Neuron (in vitro differentiated cells): ENCODE results near the gene NEU1.
"Not testable (repeated sequence)": the region's sequence is repeated elsewhere in the genome, so short reads cannot be mapped to it uniquely, and the experiment has no call there.

Experiments
- H2AFZ ChIP-seq: one replicate; pipeline ENCODE4 v1.6.1; 2013; ENCODE audit warnings: low read depth, mild to moderate bottlenecking, inconsistent platforms, low read length, moderate library complexity
- H3K27me3 ChIP-seq: one replicate; pipeline ENCODE4 v1.6.1; 2013; ENCODE audit warnings: low read length; ENCODE audit not compliant: insufficient read depth
- H3K36me3 ChIP-seq: one replicate; pipeline ENCODE4 v1.6.1; 2013; ENCODE audit warnings: low read length; ENCODE audit not compliant: insufficient read depth
- H3K4me1 ChIP-seq: one replicate; pipeline ENCODE4 v1.6.1; 2013; ENCODE audit warnings: low read length; ENCODE audit not compliant: insufficient read depth
- H3K4me3 ChIP-seq: 2 replicates; pipeline ENCODE4 v1.5.1; 2013; ENCODE audit warnings: mild to moderate bottlenecking, low read length, moderate library complexity
- H3K9me3 ChIP-seq: one replicate; pipeline ENCODE4 v1.6.1; 2013; ENCODE audit warnings: low read length

NEU1 gene

GRCh38 chr6:31875877-31876276 is 13.3 kb upstream of the NEU1 start:
- no peak overlapping the region for H3K4me3 ChIP-seq
- H2AFZ ChIP-seq: no peak overlapping the region
- H3K4me1 ChIP-seq: no peaks in the 10 kb centered on the region
- H3K36me3 ChIP-seq: peaks cover 11% of the 10 kb centered on the region
- no peaks in the 10 kb centered on the region for H3K9me3 ChIP-seq
- no peaks in the 10 kb centered on the region for H3K27me3 ChIP-seq

- Histone ChIP-seq H3K4me1 (no peaks in the 10 kb centered on the region), H3K4me3 (no peak overlapping the region), H3K27me3 (no peaks in the 10 kb centered on the region), H3K9me3 (no peaks in the 10 kb centered on the region), H2AFZ (no peak overlapping the region), H3K36me3 (peaks cover 3% of the 10 kb centered on the region)
Measured at GRCh38 chr6:31874836-31875572, 12.4 kb upstream of the NEU1 start.

- Histone ChIP-seq H3K9me3 (no peaks in the 10 kb centered on the region), H3K36me3 (no peaks in the 10 kb centered on the region), H3K4me3 (no peak overlapping the region), H3K4me1 (no peaks in the 10 kb centered on the region), H3K27me3 (no peaks in the 10 kb centered on the region), H2AFZ (no peak overlapping the region)
Measured at GRCh38 chr6:31874084-31874670, 11.6 kb upstream of the NEU1 start.

GRCh38 chr6:31871046-31871659 is 8.5 kb upstream of the NEU1 start:
- Histone ChIP-seq H3K27me3 (no peaks in the 10 kb centered on the region), H3K4me3 (no peak overlapping the region), H3K9me3 (no peaks in the 10 kb centered on the region), H2AFZ (no peak overlapping the region), H3K36me3 (no peaks in the 10 kb centered on the region), H3K4me1 (no peaks in the 10 kb centered on the region)

GRCh38 chr6:31870385-31870921 is 7.8 kb upstream of the NEU1 start:
- Histone ChIP-seq H3K9me3 (no peaks in the 10 kb centered on the region), H3K27me3 (no peaks in the 10 kb centered on the region), H3K4me1 (peaks cover 3% of the 10 kb centered on the region), H3K4me3 (no peak overlapping the region), H2AFZ (no peak overlapping the region), H3K36me3 (no peaks in the 10 kb centered on the region)

GRCh38 chr6:31869343-31869742 is 6.7 kb upstream of the NEU1 start:
- Histone ChIP-seq H3K9me3 (no peaks in the 10 kb centered on the region), H2AFZ (no peak overlapping the region), H3K4me3 (no peak overlapping the region), H3K4me1 (peaks cover 8% of the 10 kb centered on the region), H3K36me3 (no peaks in the 10 kb centered on the region), H3K27me3 (no peaks in the 10 kb centered on the region)

- not testable (repeated sequence) for H3K9me3 ChIP-seq, H3K27me3 ChIP-seq, H3K36me3 ChIP-seq, H3K4me3 ChIP-seq, H3K4me1 ChIP-seq, H2AFZ ChIP-seq
Measured at GRCh38 chr6:31868658-31868971, 6.0 kb upstream of the NEU1 start.

GRCh38 chr6:31865205-31866118 is 2.8 kb upstream of the NEU1 start:
- H3K4me3 ChIP-seq: no peak overlapping the region
- no peaks in the 10 kb centered on the region for H3K36me3 ChIP-seq
- no peaks in the 10 kb centered on the region for H3K27me3 ChIP-seq
- no peak overlapping the region for H2AFZ ChIP-seq
- peaks cover 17% of the 10 kb centered on the region for H3K4me1 ChIP-seq
- H3K9me3 ChIP-seq: no peaks in the 10 kb centered on the region

- Histone ChIP-seq H3K9me3 (no peaks in the 10 kb centered on the region), H3K27me3 (no peaks in the 10 kb centered on the region), H3K36me3 (peaks cover 6% of the 10 kb centered on the region), H3K4me3 (no peak overlapping the region), H3K4me1 (peaks cover 17% of the 10 kb centered on the region), H2AFZ (no peak overlapping the region)
Measured at GRCh38 chr6:31864818-31865204, 2.2 kb upstream of the NEU1 start.

- Histone ChIP-seq H3K4me3 (peak overlapping the region; percentile 94), H3K4me1 (peaks cover 17% of the 10 kb centered on the region), H2AFZ (peak overlapping the region; percentile 72)
- H3K36me3 ChIP-seq, H3K9me3 ChIP-seq, H3K27me3 ChIP-seq: not testable (repeated sequence)
Measured at GRCh38 chr6:31864123-31864562, 1.5 kb upstream of the NEU1 start.

- Histone ChIP-seq H3K9me3 (no peaks in the 10 kb centered on the region), H3K4me3 (peak overlapping the region; percentile 82), H3K36me3 (peaks cover 14% of the 10 kb centered on the region), H3K4me1 (peaks cover 17% of the 10 kb centered on the region), H2AFZ (no peak overlapping the region), H3K27me3 (no peaks in the 10 kb centered on the region)
Measured at GRCh38 chr6:31861919-31862343, 690 bp downstream of the NEU1 start.

- Histone ChIP-seq H3K4me1 (peaks cover 17% of the 10 kb centered on the region), H3K36me3 (peaks cover 14% of the 10 kb centered on the region), H3K4me3 (no peak overlapping the region), H3K27me3 (no peaks in the 10 kb centered on the region), H2AFZ (no peak overlapping the region), H3K9me3 (no peaks in the 10 kb centered on the region)
Measured at GRCh38 chr6:31861150-31861549, 1.5 kb downstream of the NEU1 start.

- Histone ChIP-seq H3K9me3 (peaks cover 1% of the 10 kb centered on the region), H3K4me1 (peaks cover 13% of the 10 kb centered on the region), H2AFZ (no peak overlapping the region), H3K27me3 (no peaks in the 10 kb centered on the region), H3K36me3 (peaks cover 14% of the 10 kb centered on the region), H3K4me3 (no peak overlapping the region)
Measured at GRCh38 chr6:31860349-31860748, 2.3 kb downstream of the NEU1 start.
